SIG-M5 (cell line): ENCODE results near the gene ACSL4.
"Not testable (repeated sequence)": the region's sequence is repeated elsewhere in the genome, so short reads cannot be mapped to it uniquely, and the experiment has no call there.

ENCODE experiments used
- DNase-seq: peaks from one replicate; lab custom pipeline; 2025; lab: John Stamatoyannopoulos, UW

The ACSL4 gene

DNA sequence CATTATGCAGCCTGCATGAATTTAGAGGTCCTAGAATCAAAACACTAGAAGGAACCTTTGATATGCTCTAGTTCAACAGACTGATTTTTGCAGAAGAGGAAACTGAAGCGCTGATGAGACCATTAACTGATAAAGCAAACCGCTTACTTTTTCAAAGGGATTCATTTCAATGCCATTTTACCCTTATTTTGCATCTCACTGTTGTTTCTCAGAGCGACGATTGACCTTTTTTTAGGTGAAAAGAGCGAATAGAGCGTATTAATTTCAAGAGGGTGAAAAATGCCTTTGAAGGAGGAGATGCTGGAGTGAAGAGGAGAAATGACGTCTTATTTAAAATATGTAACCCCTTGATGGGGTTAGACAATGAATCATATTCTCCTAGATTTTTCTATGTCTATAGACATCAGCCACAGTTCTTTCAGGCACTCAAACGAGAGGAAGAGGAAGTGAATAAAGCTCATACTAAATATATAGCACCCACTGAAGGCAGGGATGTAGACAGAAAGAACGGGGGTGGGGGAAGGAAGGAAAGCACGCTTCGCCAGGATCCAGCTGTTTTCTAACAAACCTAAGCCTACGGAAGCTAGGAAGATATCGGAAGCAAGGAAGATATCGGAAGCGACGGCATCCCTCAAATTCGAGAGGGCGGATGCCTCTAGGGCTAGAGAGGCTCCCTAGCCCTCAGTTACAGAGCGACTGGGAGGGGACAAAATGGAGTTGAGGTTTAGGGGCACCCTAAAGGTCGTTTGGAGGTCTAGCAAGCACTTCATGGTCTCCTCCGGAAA, 848 bp downstream of the ACSL4 start:
- DNase-seq = peak; percentile 37

- DNase-seq = no peak
Measured at GRCh38 chrX:109728173-109728535, 4.9 kb downstream of the ACSL4 start.

GRCh38 chrX:109724971-109725370, 8.1 kb downstream of the ACSL4 start:
- DNase-seq = not testable (repeated sequence)

GRCh38 chrX:109720947-109721346, 12.1 kb downstream of the ACSL4 start:
- no peak for DNase-seq

DNA sequence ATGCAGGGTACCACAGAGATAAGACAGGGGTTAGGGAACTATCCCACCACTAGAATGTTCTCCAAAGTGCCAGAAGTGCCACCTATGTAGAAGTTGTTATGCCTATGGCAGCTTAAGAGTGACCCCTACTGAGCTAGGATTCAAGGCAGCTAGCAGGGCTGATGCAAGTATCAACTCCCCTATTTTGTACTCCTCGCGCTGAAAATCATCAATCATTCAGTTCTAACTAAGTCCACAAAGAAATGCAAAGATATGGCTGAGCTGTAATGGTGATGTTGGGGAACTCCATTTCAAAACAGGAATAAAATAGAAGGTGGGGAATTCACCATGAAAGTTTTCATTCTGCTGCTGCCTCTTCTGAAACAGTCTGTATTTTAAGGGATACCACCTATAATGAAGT, 13.8 kb downstream of the ACSL4 start:
- no peak for DNase-seq

GRCh38 chrX:109716431-109717028, 16.5 kb downstream of the ACSL4 start:
- no peak for DNase-seq

DNA sequence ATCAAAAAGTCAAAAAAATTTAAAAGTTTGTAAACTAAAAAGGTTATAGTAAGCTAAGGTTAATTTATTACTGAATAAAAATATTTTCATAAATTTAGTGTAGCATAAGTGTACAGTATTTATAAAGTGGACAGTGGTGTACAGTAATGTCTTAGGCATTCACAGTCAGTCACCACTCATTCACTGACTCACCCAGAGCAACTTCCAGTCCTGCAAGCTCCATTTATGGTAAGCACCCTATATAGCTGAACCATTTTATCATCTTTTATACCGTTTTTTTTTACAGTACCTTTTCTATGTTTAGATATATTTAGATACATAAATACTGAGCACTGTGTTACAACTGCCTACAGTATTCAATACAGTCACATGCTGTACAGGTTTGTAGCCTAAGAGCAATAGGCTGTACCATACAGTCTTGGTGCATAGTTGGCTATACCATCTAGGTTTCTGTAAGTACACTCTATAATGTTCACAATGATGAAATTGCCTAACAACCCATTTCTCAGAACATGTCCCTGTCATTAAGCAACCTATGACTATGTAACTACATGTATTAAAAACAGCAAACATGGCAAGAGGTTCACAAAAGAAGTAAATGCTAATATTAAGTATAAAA, 18.6 kb downstream of the ACSL4 start:
- no peak for DNase-seq

DNA sequence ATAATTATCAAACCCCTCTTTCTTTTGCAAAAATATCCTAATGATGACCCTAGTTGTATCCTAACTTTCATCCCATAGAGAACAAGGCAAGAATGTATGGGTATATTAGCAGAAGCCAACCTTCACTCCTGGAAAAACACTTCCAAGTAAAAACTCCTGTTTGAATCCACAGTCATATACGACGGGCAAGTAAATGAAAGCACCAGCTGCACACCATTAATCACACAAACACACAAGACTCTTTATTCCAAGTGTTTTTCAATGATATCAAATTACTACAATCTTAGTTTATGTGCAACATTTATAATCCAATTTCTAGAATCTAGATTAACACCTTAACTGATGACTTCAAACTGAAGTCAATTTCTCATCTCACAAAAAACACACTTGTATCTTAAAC, 22.9 kb downstream of the ACSL4 start:
- DNase-seq = no peak

- peak; percentile 38 for DNase-seq
Measured at GRCh38 chrX:109709129-109709631, 23.9 kb downstream of the ACSL4 start.

- no peak for DNase-seq
Measured at GRCh38 chrX:109707720-109708119, 25.3 kb downstream of the ACSL4 start.

GRCh38 chrX:109707319-109707718, 25.7 kb downstream of the ACSL4 start:
- no peak for DNase-seq

DNA sequence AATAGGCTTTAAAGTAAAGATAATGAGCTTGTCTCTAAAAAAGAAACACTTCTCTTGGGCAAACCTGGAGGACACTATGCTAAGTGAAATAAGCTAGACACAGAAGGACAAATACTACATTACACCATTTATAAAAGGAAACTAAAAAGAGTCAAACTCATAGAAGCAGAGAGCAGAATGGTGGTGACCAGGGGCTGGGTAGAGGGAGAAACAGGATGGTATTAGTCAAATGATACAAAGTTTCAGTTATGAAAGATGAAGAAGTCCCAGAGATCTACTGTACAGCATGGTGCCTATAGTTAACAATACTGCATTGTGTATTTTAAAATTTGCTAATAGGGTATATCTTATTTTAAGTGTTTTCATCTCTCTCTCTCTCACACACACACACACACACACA, 28.5 kb downstream of the ACSL4 start:
- DNase-seq = no peak

DNA sequence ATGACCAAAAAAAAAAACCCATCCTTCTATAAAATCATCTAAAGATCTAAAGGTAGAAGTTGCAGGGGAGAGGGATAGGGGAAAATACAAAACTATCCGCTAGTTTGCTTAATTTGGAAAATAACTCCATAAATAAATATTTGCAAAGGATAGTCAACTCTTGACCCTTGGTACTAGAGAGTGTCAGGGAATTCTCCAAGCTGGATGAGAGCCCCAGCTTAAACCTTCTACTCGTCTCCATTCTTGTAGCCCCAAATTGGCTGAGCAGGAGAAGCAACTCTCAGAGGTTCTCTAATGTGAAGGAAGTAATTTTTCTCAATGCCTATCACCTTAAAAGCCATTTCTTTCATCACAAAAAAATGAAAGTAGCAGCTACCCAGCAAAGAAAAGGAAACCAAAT, 35.2 kb downstream of the ACSL4 start:
- DNase-seq = no peak

DNA sequence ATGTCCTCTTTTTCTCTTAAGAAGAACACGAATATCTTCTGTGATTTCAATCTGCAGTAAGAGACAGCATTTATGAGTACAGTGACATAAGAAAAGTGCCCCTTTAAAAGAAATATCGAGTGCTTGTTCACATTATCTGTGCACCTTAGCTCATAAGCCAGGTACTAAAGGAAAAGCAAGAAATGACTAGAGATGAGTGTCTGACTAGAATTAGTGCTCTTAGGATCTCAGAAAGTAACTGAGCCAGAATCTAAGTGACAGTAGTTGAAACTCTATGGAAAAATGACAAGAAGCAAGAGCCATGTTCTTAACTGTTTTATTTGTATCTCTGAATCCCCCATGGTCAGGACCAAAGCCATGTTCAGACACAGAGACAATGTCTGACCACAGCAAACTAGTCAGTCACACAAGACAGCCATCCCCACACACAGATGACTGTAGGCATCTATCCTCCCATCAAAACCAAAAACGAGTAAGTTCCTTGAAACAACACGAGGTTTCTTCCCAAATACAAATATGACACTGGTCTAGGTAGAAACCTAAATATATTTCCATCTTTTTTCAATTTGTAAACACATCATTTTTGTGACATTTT, 36.8 kb downstream of the ACSL4 start:
- no peak for DNase-seq

GRCh38 chrX:109695637-109696036, 37.4 kb downstream of the ACSL4 start:
- DNase-seq = no peak

DNA sequence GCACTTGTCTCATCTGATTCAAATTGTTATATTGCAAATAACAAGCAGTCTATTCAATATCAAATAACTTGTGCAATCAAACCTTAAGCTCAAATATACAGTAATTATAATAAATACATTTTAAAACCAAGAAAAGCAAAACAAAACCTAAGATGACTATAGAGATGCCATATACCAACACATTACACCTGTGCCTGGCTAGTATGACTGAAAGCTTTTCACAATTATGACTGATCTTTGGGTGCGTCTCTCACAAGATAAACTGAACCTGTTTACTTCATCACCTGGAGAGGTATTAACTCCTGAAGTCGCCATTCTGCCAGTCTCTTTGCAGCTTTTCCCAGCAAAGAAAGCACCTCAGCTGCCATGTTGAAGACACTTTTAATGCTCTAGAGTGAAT, 41.3 kb downstream of the ACSL4 start:
- no peak for DNase-seq

- no peak for DNase-seq
Measured at GRCh38 chrX:109691277-109691676, 41.8 kb downstream of the ACSL4 start.

GRCh38 chrX:109687903-109688302, 45.2 kb downstream of the ACSL4 start:
- no peak for DNase-seq

DNA sequence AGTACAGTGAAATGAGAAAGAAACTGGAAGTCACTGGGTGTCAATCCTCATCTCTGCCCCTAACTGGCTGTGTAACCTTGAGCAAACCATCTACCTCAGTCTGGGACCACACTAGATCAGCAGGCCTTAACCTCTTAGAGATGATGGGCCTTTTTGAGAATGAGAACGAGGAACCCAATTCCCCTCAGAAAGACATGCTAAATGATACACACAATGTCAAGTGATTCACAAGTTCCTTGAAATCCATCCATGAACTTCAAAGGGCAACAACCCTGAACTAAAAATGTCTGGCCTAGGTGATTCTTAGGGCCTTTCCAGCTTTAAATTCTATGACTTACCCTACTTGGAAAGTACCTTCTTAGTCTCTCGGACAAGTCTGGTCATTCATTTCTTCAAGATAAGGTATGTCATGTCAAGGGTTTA, 47.4 kb downstream of the ACSL4 start:
- no peak for DNase-seq

GRCh38 chrX:109684136-109684535, 48.9 kb downstream of the ACSL4 start:
- DNase-seq = no peak

DNA sequence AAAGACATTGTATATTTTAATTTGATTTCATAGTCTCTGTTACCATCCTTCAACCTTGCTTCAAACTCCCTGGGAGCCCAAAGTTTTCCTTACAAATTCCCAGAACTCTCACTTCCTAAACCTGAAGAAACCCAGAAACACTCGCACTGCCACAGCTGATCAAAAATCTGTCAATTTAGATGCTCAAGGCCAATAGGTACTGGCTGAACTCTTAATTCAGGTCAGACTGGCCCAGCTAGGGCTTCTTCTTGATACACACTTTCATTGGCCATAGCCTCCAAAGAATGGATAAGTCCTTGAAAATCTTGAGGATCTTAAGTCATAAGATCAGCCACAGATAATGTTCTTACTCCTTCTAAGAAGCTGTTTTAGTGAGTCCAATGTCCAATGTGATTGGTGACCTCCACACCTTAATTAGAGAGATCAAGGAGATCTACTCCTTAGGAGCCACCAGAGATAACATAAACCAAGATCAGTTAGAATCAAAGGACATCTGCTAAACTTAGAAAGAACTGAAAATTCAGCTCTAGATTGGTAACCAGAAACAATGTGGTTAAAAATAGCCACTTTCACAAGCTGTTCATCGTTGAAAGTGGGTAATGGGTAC, 51.5 kb downstream of the ACSL4 start:
- DNase-seq = no peak

DNA sequence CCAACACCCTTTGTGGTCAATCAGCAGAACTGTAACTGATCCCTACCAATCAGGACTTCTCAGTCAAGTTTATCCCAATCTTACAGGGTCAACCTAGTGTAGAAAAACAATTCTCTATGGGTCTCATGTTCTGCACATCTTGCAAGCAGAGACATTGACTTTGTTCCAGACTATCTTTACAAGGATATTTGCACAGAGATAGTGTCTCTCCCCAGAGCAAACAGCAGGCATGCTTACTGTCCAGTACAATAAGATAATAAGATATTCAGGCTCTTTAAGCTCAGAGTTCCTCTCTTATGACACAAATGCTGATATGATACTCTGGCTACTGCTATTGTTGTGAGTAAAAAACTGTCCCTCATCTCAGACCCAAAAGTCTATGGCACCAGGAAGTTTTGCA, 53.2 kb downstream of the ACSL4 start:
- DNase-seq = no peak
